ENCODE measurements around the gene SEC24C.
"Not testable (repeated sequence)": the region's sequence is repeated elsewhere in the genome, so short reads cannot be mapped to it uniquely, and the experiment has no call there.

The SEC24C gene

DNA sequence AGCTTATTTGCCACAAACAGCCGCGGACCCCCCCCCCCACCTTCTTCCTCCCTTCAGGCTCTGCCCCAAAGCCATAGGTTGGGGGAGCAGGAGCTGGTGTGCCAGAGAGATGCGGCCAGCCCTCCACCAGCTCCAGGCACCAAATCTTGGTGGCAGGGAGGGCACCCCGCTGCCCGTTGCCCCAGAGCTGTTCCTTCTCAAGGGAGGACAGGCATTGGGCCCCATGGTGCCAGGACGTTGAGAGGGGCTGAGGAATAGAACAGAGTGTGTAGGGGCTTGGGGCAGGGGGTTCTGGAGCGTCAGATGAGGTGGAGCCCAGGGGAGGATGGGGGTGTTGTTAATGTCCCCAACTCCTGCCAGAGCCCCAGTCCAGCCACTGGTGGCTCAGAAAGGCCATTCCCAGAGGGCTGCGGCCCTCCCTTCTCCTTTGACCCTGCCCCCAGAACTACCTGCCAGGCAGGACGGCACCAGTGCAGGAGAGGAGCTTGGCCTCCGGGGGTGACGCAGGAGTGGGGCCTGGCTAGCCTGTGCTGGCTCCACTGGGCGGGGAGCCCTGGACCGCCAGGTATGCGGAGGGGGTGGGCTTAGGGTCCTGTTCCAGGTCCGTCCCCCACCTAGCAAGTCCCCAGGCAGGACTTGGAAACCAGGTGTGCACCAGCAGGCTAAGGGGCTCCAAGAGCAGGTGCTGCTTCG, 10.0 kb upstream of the SEC24C start:
- H3K27ac ChIP-seq, result no peak overlapping the region
- TF ChIP-seq, protein P1, sequence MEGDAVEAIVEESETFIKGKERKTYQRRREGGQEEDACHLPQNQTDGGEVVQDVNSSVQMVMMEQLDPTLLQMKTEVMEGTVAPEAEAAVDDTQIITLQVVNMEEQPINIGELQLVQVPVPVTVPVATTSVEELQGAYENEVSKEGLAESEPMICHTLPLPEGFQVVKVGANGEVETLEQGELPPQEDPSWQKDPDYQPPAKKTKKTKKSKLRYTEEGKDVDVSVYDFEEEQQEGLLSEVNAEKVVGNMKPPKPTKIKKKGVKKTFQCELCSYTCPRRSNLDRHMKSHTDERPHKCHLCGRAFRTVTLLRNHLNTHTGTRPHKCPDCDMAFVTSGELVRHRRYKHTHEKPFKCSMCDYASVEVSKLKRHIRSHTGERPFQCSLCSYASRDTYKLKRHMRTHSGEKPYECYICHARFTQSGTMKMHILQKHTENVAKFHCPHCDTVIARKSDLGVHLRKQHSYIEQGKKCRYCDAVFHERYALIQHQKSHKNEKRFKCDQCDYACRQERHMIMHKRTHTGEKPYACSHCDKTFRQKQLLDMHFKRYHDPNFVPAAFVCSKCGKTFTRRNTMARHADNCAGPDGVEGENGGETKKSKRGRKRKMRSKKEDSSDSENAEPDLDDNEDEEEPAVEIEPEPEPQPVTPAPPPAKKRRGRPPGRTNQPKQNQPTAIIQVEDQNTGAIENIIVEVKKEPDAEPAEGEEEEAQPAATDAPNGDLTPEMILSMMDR (conservative IDR thresholded peaks at IDR 0.05), result no peak

DNA sequence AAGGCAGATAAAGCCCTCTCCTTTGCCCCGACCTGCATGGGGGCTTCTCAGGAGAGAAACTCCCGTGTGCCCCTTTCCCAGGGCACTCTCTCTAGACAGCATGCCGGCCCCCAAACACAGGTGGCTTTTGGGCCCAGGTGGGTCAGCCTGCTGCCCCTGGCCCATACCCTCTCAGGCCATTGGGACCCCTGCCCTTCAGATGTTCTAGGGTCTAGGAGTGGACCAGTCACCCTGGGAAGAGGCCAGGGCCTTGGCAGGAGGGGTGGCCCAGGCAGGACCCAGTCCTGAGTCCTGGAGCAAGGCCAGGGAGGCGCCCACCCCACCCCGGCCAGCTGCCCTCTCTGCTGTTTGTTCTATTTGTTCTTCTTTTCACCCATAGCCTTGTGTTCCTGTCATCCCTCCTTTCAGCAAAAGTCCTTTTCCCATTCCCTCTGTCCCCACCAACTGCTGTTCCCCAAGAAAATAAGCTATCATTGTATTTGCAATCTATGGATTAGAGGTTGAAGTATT, 9.3 kb upstream of the SEC24C start:
- TF ChIP-seq, protein P1 (conservative IDR thresholded peaks at IDR 0.05), result no peak
- H3K27ac ChIP-seq, result no peak overlapping the region

- not testable (repeated sequence) for H3K27ac ChIP-seq
Observed at GRCh38 chr10:73740501-73741254, 3.5 kb upstream of the SEC24C start.

- TF ChIP-seq, protein P1 (conservative IDR thresholded peaks at IDR 0.05), result no peak
- H3K27ac ChIP-seq, result no peak overlapping the region
Observed at GRCh38 chr10:73742454-73742734, 1.8 kb upstream of the SEC24C start.

DNA sequence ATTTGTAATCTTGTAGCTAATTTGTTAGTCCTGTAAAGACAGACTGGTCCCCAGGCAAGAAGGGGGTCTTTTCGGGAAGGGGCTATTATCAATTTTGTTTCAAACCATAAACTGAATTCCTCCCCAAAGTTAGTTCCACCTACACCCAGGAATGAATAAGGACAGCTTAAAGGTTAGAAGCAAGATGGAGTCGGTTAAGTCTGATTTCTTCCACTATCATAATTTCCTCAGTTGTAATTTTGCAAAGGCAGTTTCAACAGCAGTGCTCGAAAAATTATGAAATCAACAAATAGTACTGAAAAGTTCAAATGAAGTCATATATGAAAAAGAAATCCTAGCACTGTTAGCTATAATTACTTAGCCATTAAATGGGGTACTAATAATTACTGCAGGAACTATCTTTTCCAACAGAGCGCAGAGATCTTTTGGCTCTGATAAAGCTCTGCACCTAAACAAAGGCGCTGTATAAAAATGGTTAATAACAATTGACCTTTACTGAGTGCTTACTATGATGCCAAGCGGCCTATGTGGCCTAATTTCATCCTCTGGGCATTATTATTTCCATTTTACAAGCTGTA, 756 bp upstream of the SEC24C start:
- TF ChIP-seq, protein P1 (conservative IDR thresholded peaks at IDR 0.05), result no peak
- H3K27ac ChIP-seq, result peak overlapping the region; percentile 96

GRCh38 chr10:73744664-73744975, 448 bp downstream of the SEC24C start:
- TF ChIP-seq, protein P1 (conservative IDR thresholded peaks at IDR 0.05), result no peak
- peak overlapping the region; percentile 96 for H3K27ac ChIP-seq

DNA sequence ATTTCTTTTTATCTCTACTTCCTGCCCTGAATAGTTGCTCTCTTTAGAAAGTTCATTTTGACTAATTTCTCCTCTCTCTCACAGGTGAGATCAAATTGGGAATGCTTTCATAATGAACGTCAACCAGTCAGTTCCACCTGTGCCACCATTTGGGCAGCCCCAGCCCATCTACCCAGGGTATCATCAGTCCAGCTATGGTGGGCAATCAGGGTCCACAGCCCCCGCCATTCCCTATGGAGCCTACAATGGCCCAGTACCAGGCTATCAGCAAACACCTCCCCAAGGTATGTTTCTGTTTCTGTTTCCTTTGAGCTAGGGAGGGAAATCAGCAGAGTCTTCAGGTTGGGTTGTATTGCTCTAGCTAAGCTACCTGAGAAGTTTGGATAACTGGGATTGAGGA, 2.5 kb downstream of the SEC24C start:
- no peak overlapping the region for H3K27ac ChIP-seq

More for the DNA sequence above, 2.5 kb downstream of the SEC24C start:
- TF ChIP-seq, protein P1 (conservative IDR thresholded peaks at IDR 0.05), result no peak
